GM10266 (cell line): ENCODE measurements around the gene UBE2J2.
A peak's percentile ranks its signal among the peaks of the same experiment; 100 is the strongest.

Experiments used
- DNase-seq: peaks from one replicate; pipeline ENCODE4 v3.0.0; 2012; ENCODE audit errors: extremely low spot score
- TF ChIP-seq, protein P1 (sequence below): IDR thresholded peaks from 2 replicates; pipeline ENCODE4 v1.5.1; 2012; ENCODE audit warnings: mild to moderate bottlenecking, low read depth; ENCODE audit not compliant: control insufficient read depth, insufficient read depth; ENCODE audit errors: missing control alignments

UBE2J2 gene

GRCh38 chr1:1210726-1211540, 62.7 kb downstream of the UBE2J2 start:
- TF ChIP-seq, protein P1, sequence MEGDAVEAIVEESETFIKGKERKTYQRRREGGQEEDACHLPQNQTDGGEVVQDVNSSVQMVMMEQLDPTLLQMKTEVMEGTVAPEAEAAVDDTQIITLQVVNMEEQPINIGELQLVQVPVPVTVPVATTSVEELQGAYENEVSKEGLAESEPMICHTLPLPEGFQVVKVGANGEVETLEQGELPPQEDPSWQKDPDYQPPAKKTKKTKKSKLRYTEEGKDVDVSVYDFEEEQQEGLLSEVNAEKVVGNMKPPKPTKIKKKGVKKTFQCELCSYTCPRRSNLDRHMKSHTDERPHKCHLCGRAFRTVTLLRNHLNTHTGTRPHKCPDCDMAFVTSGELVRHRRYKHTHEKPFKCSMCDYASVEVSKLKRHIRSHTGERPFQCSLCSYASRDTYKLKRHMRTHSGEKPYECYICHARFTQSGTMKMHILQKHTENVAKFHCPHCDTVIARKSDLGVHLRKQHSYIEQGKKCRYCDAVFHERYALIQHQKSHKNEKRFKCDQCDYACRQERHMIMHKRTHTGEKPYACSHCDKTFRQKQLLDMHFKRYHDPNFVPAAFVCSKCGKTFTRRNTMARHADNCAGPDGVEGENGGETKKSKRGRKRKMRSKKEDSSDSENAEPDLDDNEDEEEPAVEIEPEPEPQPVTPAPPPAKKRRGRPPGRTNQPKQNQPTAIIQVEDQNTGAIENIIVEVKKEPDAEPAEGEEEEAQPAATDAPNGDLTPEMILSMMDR = no peak
- DNase-seq = no peak

- TF ChIP-seq, protein P1 = no peak
- DNase-seq = no peak
Observed at GRCh38 chr1:1208713-1209433, 64.8 kb downstream of the UBE2J2 start.

- no peak for DNase-seq
- TF ChIP-seq, protein P1 = no peak
Observed at GRCh38 chr1:1207571-1207892, 66.1 kb downstream of the UBE2J2 start.

DNA sequence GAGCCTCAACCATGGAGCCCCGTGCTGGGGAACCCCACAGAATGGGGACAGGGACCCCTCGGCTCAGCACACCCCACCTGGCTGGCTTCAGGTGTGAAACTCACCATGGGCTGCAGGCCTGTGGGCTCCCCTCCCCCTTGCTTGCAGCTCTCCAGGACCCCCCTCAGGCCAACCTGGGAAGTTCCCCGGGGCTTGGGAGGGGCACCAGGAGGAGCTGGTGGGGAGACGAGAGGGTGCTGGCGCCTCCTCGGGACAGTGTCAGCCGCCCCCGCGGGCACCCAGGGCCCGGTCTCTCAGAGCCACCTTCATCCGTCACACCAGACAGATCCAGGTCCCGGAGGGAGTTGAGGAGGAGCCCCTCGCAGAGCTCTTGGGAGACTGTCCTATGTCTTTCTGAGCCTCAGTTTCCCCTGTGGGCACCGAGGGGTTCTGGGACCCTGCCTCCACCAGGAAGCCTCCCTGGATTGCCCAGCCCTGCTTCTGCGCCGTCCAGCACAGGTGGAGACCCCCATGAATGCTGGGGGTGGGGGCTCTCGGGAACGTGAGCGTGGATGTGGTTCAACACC, 66.6 kb downstream of the UBE2J2 start:
- TF ChIP-seq, protein P1 = no peak
- no peak for DNase-seq

GRCh38 chr1:1206376-1206965, 67.2 kb downstream of the UBE2J2 start, which contains the start of gene TNFRSF18:
TNFRSF18 (minus strand) TSS chr1:1206592; CDS start chr1:1206571, 21 bp downstream.
- TF ChIP-seq, protein P1 = no peak
- DNase-seq = no peak

- TF ChIP-seq, protein P1 = peak; percentile 28
- no peak for DNase-seq
Observed at GRCh38 chr1:1205769-1206375, 67.8 kb downstream of the UBE2J2 start.
